ENCODE measurements around the gene EFCAB5. TPM values are rescaled to one million over a fixed set of nuclear protein-coding genes. Genes with fewer than 3 reads are reported as not detected.
A peak's percentile ranks its signal among the peaks of the same experiment; 100 is the strongest.

Gene EFCAB5
- total RNA-seq, 2 experiments from 2014 or later = 0.54 to 0.81 TPM

GRCh38 chr17:29905879-29906167 is 35.6 kb upstream of the EFCAB5 start:
- Mint-ChIP-seq H3K9me3 (peaks cover 10% of the 10 kb centered on the region), H3K4me1 (ENCODE audit: low read depth) (peaks cover 38% of the 10 kb centered on the region), H3K27me3 (no peaks in the 10 kb centered on the region), H3K27ac (no peak overlapping the region), H3K36me3 (ENCODE audit: low read depth) (peaks cover 12% of the 10 kb centered on the region), H3K4me3 (no peak overlapping the region)
- no peak for TF ChIP-seq CTCF (IDR thresholded peaks at IDR 0.05)
- DNase-seq (no peak), ATAC-seq (no peak)
- ChIA-PET POLR2A (interaction anchor here (1.0 kb wide), 1 partner anchor 12 kb away, joined by 3 read pairs; no protein-coding TSS in a partner anchor), CTCF (no interaction called here)
- intact Hi-C loops (cut with micrococcal nuclease) = no loop called here

GRCh38 chr17:29906969-29907368 is 34.5 kb upstream of the EFCAB5 start:
- POLR2A ChIA-PET = no interaction called here

GRCh38 chr17:29909236-29910003 is 32.0 kb upstream of the EFCAB5 start:
- intact Hi-C loops (cut with micrococcal nuclease) = no loop called here
- ATAC-seq (peak; percentile 89), DNase-seq (no peak)

More at GRCh38 chr17:29906969-29907368, 34.5 kb upstream of the EFCAB5 start:
- H3K36me3 Mint-ChIP-seq (ENCODE audit: low read depth) = peaks cover 12% of the 10 kb centered on the region
- intact Hi-C loops (cut with micrococcal nuclease) = no loop called here
- peaks cover 10% of the 10 kb centered on the region for H3K9me3 Mint-ChIP-seq
- CTCF ChIA-PET = interaction anchor here (1.2 kb wide), 1 partner anchor 24 kb away, joined by 4 read pairs; no protein-coding TSS in a partner anchor
- TF ChIP-seq CTCF (IDR thresholded peaks at IDR 0.05) = no peak
- ATAC-seq (no peak), DNase-seq (no peak)
- H3K4me3 Mint-ChIP-seq = no peak overlapping the region
- H3K27me3 Mint-ChIP-seq = no peaks in the 10 kb centered on the region
- no peak overlapping the region for H3K27ac Mint-ChIP-seq
- peaks cover 31% of the 10 kb centered on the region for H3K4me1 Mint-ChIP-seq (ENCODE audit: low read depth)

GRCh38 chr17:29911641-29912177 is 29.7 kb upstream of the EFCAB5 start:
- TF ChIP-seq CTCF (IDR thresholded peaks at IDR 0.05) = no peak
- POLR2A ChIA-PET = interaction anchor here (1.1 to 1.2 kb wide), 2 partner anchors 8 to 20 kb away, joined by 5 read pairs; no protein-coding TSS in a partner anchor
- CTCF ChIA-PET = interaction anchor here (1.4 to 1.9 kb wide), 3 partner anchors 19 to 133 kb away, joined by 4 to 15 read pairs (median 7); partner anchors contain the start of gene SSH2
- ATAC-seq = no peak
- Mint-ChIP-seq H3K4me1 (ENCODE audit: low read depth) (peaks cover 22% of the 10 kb centered on the region), H3K9me3 (peaks cover 3% of the 10 kb centered on the region), H3K27ac (no peak overlapping the region), H3K4me3 (no peak overlapping the region), H3K27me3 (no peaks in the 10 kb centered on the region), H3K36me3 (ENCODE audit: low read depth) (peaks cover 6% of the 10 kb centered on the region)
- intact Hi-C loops (cut with micrococcal nuclease) = no loop called here
- no peak for DNase-seq

More at GRCh38 chr17:29909236-29910003, 32.0 kb upstream of the EFCAB5 start:
- Mint-ChIP-seq H3K27me3 (no peaks in the 10 kb centered on the region), H3K4me1 (ENCODE audit: low read depth) (peaks cover 18% of the 10 kb centered on the region), H3K27ac (peak overlapping the region; percentile 30), H3K36me3 (ENCODE audit: low read depth) (peaks cover 11% of the 10 kb centered on the region), H3K4me3 (no peak overlapping the region), H3K9me3 (peaks cover 8% of the 10 kb centered on the region)
- TF ChIP-seq CTCF (IDR thresholded peaks at IDR 0.05) = no peak
- ChIA-PET POLR2A (interaction anchor here (1.0 kb wide), 1 partner anchor 11 kb away, joined by 3 read pairs; no protein-coding TSS in a partner anchor), CTCF (interaction anchor here (1.2 to 1.8 kb wide), 2 partner anchors 22 to 102 kb away, joined by 5 to 8 read pairs; no protein-coding TSS in a partner anchor)

Data from activated CD8-positive, alpha-beta T cell treated with anti-CD3 and anti-CD28 coated beads for 36 hours (primary cell).